HL-60/S4 (cell line): Measurements from ENCODE around the gene SP140L.
"Not testable (repeated sequence)": the region's sequence is repeated elsewhere in the genome, so short reads cannot be mapped to it uniquely, and the experiment has no call there.

Source experiments
- in situ Hi-C: fragments of 300-500 bp; cut with MboI; formaldehyde crosslinking; loops from 2 replicates; pipeline ENCODE4 v1.14.3; 2022; ENCODE audit warnings: low sequenced_read_pairs

SP140L gene

DNA sequence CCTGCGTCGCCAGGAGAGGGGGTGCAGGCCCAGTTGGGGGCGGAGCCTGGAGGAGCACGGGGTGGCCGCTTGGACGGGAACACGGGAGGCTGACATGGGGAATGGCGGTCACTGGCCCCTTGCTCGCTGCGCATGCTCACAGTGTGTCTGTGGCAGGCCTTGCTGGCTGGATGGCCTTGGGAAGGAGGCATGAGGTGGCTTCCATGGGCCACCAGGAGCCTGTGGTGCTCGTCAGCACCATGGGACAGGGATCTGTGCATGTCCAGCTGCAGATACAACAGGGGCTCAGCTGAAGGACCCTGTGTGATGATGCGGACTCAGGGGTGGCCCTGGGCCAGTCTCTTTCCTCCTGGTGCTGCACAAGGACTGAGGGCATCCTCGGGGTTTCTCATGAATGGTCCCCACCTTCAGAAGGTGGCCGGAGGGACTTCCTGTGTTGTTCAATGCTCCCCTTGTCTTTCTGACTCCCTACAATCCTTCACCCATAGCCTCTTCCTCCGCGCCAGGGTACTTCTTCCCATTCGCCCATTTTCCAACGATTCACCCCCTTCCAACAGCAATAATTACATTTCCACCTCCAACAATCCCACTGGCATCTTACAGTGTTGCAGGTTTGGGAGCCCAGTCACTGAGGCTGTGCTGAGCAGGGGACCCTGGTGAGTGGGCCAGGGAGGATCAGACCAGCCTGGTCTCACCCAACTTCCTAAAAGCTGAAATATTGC lies 3.4 kb upstream of the SP140L start:
- in situ Hi-C loops = no loop called here

DNA sequence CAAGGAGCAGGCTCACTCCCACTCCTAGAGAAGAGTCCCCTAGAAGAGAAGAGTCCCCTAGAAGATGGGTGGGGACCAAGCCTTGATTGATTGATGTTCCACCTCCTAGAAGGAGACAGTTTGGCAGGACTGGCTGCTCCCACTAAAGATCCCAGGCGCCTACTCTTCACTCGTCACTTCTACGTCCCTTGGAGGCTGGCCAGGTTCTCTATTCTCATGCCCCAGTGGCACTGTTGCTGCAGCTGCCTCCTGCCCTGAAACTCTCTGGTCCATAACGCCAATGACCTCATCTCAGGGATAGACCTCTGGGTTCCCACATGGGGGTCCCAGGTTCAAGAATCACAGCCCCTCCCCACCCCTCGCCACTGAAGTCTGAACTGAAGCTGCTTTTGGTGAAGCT lies 2.5 kb upstream of the SP140L start:
- in situ Hi-C loops = no loop called here

DNA sequence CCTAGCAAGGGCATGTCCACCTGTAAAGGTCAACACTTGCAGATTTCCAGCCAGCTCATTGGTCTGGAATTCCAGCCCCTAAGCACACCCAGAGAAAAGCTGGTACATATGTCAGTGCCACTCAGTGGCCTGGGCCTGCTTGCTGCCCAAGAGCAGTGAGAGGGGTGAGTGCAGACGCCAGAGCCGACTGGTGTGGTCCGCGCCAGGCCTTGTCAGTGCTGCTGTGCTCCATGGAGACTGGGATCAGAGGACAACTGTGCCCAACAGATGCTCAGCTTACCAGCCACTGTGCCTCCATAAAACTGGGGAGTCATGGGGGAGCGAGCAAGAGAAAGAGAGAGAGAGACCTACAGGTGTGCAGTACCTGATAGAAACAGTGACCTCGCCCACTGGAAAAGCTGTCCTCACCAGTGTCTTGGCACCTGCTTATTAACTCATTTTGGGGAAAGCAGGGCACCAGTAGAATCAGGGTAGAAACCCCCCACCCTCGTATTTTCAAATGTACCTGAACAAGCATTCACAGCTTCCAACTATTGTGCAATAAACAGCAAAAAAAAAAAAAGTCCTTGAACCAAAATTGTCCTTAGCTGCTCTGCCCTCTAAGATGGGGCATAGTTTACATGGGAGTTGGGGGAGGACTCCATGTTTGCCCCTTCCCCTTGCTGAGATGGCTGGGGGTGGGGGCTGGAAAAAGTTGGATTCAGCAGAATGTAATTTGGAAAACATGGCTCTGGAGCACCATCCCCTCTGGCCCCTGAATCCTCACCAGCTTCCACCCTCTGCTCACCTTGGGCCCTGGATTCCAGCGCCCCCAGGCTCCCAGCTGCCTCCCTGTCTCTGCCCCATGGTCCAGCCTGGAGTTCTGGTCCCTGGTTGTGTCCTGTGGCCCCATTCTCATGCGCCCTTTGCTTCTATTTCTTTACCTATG lies 1.4 kb upstream of the SP140L start:
- in situ Hi-C loops = no loop called here

DNA sequence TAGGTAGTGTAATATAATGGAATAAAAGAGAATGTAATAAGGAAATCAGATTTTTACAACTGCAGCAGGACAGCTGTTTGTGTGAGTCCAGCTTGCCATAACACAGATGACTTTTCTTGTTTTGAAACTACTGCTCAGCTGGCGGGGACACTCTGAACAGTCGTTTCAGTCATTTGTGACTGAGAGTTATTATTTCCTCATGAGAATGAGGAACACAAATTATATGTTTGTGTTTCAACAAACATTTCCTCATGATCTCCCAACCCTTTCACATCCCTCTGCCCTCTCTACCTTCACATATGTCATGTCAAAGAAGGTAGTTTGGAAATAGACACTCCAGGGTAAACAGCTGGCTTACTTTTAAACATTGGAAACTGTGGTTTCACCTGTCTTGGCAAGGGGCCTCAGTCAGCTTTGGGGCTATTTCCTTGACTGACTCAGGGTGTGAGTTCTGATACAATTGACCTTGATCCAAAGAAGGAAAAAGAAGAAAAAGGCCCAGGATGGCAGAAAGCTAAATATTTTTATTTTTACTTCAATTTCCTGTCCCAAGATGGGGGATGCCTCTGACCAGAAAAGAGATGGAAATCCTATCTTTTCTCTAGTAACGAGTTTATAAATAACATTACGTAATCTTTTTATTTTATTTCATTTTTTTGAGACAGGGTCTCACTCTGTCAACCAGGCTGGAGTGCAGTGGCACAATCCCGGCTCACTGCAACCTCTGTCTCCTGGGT lies 593 bp downstream of the SP140L start:
- in situ Hi-C loops = no loop called here

DNA sequence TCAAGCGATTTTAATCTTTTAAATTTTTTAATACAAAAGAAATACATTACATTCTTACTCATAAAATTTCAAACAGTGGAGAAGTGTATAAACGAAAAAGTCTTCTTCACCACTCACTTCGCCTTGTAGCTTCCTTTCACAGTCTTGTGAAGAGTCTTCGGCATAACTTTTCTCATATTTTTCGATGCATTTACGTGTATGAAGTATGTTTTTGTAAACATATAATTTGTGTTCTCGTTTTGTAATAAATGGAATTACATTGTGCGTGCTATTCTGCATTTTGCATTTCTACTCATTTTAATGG lies 1.1 kb downstream of the SP140L start:
- in situ Hi-C loops = no loop called here

DNA sequence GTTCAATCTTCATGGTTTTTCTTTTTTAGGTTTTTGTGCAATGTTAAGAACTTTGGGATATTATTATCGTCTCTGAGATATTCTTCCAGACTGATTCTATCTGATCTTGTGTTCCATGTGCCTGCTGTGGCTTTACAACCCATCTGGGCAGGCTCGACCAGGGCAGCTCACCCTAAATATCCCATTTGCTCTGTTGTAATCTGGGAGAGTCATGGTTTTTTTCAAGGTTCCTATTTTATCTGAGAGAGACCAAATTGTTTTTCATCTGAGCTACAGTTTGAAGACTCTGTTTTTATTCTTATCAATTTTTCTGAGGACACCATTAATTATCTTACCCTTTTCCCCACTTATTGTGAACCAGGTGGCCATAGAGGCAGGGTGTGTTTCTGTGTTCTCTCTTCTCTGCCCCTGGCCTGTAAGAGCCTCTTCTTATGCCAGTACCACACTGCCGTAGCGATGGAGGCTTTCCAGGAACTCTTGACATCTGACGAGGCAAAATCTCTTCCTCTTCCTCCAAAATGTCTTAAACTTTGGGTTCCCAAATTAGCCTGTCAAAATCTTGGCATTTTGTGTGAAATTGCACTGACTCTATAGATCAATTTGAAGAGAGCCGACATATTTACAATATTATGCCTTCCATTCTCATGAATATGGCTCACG lies 3.1 kb downstream of the SP140L start:
- in situ Hi-C loops = no loop called here

DNA sequence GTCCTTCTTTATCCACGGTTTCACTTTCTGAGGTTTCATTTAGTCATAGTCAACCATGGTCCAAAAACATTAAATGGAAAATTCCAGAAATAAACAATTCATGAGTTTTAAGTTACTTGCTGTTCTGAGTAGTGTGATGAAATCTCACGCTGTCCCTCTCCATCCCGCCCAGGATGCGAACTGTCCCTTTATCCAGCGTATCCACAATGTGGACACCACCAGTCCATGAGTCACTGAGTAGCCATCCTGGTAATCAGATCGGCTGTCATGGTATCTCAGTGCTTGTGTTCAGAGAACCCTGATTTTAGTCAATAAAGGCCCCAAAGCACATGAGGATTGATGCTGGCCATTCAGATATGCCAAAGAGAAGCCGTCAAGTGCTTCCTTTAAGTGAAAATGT lies 3.7 kb downstream of the SP140L start:
- in situ Hi-C loops = no loop called here

DNA sequence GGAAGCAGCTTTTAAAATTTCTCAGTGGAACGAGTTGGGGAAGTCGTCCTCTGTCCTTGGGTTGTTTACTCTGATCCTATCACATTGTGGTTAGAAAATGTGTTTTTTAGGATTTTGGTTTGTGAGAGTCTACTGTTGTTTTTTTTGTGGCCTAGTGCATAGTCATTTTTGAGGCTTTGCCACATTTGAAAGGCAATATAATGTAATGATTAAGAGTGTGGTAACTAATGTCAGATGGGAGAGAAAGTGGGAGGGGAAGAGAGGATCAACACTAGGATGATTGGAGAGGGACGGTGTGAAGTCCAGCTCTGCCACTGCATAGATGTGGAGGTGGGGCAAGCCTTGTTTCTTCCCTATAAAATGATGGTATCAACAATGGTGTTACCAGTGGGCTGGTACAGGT lies 8.5 kb downstream of the SP140L start:
- in situ Hi-C loops = no loop called here

DNA sequence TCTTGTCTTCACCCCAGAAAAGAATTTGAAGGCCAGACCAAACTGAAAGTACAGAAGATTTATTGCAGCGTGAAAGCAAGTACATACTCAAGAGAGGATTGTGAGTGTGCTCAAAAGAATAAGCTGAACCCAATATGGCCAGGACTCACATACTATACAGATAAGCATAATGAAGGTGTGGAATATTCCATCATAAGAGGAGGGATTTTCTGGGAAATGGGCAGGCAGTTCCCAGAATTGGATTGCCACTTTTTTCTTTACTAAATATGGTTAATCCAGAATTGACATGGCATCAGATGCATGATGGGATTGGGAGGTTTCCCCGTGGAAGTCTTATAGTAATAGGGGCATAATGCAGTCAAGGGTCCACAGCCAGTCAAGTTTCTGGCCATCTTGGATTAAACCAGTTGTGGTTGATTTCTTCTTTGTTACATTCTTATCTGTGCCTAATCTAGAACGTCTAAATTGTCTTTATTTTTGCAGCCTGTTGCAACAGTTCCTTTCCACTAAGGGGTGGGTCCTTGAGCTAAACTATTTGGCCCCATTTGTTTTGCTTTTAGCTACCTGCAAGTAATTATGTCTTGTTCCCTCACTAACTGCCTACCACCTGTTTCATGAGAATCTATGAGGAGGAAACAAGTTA lies 9.0 kb downstream of the SP140L start:
- in situ Hi-C loops = no loop called here

DNA sequence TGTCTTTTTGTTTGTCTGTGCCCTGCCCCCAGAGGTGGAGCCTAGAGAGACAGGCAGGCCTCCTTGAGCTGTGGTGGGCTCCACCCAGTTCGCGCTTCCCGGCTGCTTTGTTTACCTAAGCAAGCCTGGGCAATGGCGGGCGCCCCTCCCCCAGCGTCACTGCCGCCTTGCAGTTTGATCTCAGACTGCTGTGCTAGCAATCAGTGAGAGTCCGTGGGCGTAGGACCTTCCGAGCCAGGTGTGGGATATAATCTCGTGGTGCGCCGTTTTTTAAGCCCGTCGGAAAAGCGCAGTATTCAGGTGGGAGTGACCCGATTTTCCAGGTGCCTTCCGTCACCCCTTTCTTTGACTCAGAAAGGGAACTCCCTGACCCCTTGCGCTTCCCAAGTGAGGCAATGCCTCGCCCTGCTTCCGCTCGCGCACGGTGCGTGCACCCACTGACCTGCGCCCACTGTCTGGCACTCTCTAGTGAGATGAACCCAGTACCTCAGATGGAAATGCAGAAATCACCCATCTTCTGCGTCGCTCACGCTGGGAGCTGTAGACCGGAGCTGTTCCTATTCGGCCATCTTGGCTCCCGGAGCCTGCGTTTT lies 15.0 kb downstream of the SP140L start:
- in situ Hi-C loops = not testable (repeated sequence)

DNA sequence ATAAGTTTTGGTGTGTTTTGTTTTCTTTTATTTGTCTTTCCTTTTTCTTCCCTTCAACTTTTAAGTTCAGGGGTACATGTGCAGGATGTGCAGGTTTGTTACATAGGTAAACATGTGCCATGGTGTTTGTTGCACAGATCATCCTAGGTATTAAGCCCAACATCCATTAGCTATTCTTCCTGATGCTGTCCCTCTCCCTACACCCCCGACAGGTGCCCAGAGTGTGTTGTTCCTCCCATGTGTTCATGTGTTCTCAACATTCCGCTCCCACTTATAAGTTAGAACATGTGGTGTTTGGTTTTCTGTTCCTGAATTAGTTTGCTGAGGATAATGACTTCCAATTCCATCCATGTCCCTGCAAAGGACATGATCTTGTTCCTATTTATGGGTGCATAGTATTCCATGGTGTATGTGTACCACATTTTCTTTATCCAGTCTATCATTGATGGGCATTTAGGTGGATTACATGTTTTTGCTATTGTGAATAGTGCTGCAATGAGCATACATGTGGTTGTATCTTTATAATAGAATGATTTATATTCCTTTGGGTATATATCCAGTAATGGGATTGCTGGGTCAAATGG lies 16.1 kb downstream of the SP140L start:
- in situ Hi-C loops = not testable (repeated sequence)

DNA sequence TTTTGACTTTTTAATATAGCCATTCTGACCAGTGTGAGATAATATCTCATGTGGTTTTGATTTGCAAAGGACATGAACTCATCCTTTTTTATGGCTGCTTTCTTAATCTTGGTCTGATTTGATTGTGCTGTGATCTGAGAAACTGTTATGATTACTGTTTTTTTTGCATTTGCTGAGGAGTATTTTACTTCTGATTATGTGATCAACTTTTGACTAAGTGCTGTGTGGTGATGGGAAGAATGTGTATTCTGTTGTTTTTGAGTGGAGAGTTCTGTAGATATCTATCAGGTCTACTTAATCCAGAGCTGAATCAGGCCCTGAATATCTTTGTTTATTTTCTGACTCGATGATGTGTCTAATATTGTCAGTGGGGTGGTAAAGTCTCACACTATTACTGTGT lies 16.8 kb downstream of the SP140L start:
- in situ Hi-C loops = no loop called here

DNA sequence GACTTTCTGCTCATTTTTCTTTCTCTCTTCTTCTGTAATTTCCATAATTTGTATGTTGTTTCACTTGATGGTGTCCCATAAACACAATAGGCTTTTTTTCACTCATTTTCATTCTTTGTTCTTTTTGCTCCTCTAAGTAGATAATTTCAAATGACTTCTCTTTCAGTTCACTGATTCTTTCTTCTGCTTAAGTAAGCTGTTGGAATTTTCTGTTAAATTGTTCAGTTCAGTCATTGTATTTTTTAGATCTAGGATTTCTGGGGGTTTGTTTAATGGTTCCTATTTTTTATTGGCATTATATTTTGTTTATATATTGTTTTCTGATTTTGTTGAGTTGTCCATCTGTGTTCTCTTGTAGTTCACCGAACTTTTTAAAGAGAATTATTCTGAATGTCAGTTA lies 19.5 kb downstream of the SP140L start:
- in situ Hi-C loops = no loop called here

DNA sequence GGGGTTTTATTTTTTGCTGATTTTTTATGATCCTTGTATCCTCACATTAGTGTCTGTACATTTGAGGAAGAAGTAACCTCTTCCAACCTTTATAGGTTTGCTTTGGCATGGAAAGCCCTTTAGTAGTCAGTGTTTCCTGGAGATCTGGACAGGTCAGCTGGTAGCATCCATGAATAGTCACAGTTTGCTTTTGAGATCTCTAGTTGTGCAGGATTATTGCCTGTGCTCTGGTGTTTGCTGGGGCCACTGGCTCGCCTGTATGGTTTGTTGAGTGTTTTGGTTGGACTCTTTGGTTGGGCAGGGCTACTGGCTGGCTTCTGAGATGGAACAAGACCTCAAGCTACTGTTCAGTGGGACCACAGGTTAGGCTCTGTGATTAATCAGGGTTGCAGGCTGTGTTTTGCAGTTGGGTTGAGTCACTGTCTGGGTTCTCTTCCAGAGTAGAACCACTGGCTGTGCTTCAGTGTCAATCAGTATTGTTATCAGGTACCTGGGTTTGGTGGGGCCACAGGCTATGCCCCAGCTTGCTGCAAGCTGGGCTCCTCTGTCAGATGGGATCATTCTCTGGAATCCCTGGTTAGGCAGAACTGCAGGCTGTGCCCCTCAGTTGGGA lies 20.0 kb downstream of the SP140L start:
- in situ Hi-C loops = no loop called here

DNA sequence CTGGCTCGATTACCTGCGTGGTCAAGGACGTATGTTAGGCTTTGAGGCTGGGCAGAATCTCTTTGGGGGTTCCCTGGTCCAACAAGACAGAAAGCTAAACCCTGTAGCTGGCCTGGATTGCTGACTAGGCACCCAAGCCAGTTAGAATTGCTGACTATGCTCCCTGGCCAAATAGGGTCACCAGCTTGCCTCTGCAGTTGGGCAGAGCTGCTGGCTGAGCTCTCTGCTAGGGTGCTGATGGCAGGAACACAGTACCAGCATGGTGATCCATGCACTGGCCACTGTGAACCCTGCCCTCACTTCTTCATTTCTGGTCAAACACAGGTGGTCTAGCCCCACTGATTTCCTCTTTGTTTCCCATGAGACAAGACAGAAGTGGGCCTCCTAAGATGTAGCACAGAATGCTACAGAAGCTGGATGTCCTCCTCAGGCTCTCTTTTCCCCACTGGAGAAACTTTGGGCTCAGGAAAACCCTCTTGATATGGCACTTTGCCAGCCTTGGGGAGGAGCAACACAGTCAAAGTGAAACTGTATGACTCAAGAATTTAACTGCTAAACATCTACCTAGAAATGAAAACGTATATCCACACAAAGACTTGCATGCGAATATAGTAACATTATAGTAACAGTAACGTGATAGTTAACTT lies 20.8 kb downstream of the SP140L start:
- in situ Hi-C loops = no loop called here

DNA sequence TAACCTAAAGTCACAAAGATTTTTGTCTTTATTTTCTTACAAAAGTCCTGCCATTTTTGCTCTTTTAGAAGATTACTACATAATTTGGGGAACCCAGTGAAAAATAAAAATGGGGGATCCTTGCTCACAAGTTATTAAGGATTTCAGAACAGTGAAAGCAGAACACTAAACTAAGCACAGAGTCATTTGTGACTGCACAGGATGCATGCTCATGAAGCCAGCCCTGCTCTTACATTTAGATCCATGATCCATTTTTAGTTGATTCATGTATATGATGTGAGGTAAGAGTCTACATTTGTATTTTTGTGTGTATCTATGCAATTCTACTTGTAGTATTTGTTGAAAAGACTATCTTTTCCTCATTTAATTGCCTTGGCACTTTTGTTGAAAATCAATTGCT lies 21.8 kb downstream of the SP140L start:
- in situ Hi-C loops = no loop called here

DNA sequence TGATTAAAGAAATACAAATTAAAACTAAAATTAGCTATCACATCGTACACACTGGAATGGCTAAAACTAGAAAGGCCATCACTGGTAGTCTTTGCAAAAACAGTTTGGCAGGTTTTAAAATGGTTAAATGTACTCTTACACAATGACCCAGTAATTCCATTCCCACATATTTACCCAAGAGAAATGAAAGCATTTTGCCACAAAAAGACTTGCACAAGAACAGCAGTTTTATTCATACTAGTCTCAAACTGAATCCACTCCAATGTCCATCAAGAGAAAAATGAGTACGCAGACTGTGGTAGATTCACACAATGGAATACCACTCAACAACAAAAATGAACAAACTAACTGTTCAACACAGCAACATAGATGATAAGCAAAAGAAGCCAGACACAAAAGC lies 29.1 kb downstream of the SP140L start:
- in situ Hi-C loops = no loop called here

DNA sequence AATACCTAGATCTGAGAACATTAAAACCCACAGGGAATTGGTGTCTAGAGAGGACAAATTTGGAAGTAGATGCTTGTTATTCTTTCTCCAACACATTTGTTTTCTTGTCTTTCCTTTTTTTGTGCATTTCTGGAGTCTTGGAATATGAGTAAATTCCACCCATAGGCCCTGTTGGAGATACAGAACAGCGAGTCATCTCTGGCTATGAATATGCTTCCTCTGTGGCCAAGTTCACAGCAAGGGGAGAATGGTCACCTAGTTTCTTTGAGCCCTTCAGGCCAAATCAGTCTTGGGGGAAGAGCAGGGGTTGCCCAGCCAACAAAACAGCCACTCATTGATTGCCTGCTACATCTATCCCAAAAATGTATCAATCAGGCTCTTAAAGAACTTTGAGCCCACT lies 31.3 kb downstream of the SP140L start:
- in situ Hi-C loops = no loop called here

DNA sequence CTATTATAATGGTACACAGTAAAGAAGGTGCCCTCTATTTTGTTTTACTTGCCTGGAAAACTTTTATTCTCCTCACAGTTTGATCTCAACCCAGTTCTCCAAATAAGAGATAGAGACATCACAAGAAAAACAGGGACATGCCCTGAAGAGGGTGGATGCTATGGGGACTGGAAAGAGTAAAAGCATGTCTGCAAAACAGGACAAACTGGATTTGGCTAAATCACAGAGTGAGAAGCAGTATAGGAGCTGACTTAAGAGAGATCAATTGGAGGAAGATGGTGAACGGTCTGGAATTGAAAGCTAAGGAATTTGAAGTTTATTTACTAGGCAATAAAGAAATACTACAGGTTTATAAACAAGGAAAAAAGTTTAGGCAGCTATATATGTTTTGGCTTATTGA lies 33.0 kb downstream of the SP140L start:
- in situ Hi-C loops = no loop called here
